Lower lobe of right lung (tissue), 2 donors: ENCODE results near the gene RALB. TPM values are rescaled to one million over a fixed set of nuclear protein-coding genes. Genes with fewer than 3 reads are reported as not detected.

Experiments used
- ATAC-seq, 2 donors: fragments of 200-7000 bp; cut with Tn5 transposase; one replicate each; pipeline ENCODE4 v1.9.1; 2020 to 2022; ENCODE audit warnings: mild to moderate bottlenecking in 2 of 2, moderate library complexity in 2 of 2
- DNase-seq: peaks from one replicate; pipeline ENCODE4 v3.0.0-alpha.2; 2020
- H3K27ac ChIP-seq: fragments of 200-600 bp; one replicate; pipeline ENCODE4 v1.8.0; 2022
- H3K27me3 ChIP-seq: fragments of 200-600 bp; one replicate; pipeline ENCODE4 v1.8.0; 2022; ENCODE audit warnings: low read depth
- H3K36me3 ChIP-seq: fragments of 200-600 bp; one replicate; pipeline ENCODE4 v1.8.0; 2022; ENCODE audit warnings: mild to moderate bottlenecking
- H3K4me1 ChIP-seq: fragments of 200-600 bp; one replicate; pipeline ENCODE4 v1.8.0; 2022
- H3K4me3 ChIP-seq: fragments of 200-600 bp; one replicate; pipeline ENCODE4 v1.8.0; 2022; ENCODE audit warnings: mild to moderate bottlenecking
- H3K9me3 ChIP-seq: fragments of 200-600 bp; one replicate; pipeline ENCODE4 v1.8.0; 2022
- intact Hi-C: fragments of 100-400 bp; cut with DNase I; formaldehyde crosslinking; loops from one replicate; pipeline ENCODE4 v1.11.0; 2022
- total RNA-seq: library from RNA; stranded (reverse); fragmentation: NEBNext Ultra II Directional; extraction: Animal tissue kit (Norgen Biotek cat#: 25700); gene quantifications from one replicate; pipeline ENCODE4 v1.2.1, GENCODE V29; 2021
- TF ChIP-seq, protein P1 (sequence below): fragments of 200-600 bp; IDR thresholded peaks from one replicate; pipeline ENCODE4 v1.8.0; 2022; ENCODE audit warnings: antibody characterized with exemption, mild to moderate bottlenecking
- donor health status: DM: no; HTN: yes; CAD: no; lungs with severe emphysema.

Gene RALB
- total RNA-seq, 1 donor from 2014 or later, result 65.8 TPM

DNA sequence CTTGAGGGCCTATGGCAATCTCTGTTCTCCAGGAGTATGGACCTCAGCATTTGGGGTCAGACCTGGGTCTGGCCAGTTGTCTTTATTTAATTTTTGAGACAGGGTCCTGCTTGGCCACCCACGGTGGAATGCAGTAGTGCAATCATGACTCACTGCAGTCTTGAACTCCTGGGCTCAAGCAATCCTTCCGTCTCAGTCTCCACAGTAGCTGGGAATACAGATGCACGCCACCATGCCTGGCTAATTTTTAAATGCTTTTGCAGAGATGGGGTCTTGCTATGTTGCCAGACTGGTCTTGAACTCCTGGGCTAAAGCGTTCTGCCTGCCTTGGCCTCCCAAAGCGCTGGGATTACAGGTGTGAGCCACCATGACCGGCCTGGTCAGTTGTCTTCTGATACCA, 46.9 kb downstream of the RALB start:
- ATAC-seq (no peak), DNase-seq (no peak)
- no peaks in the 10 kb centered on the region for H3K9me3 ChIP-seq
- H3K4me1 ChIP-seq, result no peaks in the 10 kb centered on the region
- no peak overlapping the region for H3K27ac ChIP-seq
- intact Hi-C loops, result no loop called here
- H3K36me3 ChIP-seq, result peaks cover 42% of the 10 kb centered on the region
- TF ChIP-seq, protein P1, sequence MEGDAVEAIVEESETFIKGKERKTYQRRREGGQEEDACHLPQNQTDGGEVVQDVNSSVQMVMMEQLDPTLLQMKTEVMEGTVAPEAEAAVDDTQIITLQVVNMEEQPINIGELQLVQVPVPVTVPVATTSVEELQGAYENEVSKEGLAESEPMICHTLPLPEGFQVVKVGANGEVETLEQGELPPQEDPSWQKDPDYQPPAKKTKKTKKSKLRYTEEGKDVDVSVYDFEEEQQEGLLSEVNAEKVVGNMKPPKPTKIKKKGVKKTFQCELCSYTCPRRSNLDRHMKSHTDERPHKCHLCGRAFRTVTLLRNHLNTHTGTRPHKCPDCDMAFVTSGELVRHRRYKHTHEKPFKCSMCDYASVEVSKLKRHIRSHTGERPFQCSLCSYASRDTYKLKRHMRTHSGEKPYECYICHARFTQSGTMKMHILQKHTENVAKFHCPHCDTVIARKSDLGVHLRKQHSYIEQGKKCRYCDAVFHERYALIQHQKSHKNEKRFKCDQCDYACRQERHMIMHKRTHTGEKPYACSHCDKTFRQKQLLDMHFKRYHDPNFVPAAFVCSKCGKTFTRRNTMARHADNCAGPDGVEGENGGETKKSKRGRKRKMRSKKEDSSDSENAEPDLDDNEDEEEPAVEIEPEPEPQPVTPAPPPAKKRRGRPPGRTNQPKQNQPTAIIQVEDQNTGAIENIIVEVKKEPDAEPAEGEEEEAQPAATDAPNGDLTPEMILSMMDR, result no peak
- no peak overlapping the region for H3K4me3 ChIP-seq
- no peaks in the 10 kb centered on the region for H3K27me3 ChIP-seq

DNA sequence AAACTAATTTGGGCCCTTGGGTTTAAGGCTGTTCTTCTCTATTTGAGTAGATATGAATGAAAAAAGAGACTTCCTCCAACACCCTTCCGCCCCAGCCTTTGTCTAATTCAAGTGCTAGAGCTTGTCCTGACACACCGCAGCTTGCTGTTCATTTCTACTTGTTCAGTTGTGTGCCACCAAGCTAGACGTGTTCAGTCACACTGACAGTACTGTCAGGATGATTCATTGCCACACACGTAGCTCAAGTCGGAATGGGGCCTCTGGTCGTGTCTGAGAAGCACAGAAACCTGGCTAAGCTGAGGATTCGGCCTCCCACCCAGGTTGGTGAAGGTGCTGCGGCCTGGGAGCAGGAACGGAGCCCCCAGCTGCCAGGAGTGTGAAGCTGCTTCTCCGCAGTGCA, 47.7 kb downstream of the RALB start:
- Histone ChIP-seq H3K36me3 (peaks cover 35% of the 10 kb centered on the region), H3K27ac (no peak overlapping the region), H3K4me3 (no peak overlapping the region), H3K4me1 (no peaks in the 10 kb centered on the region), H3K9me3 (no peaks in the 10 kb centered on the region), H3K27me3 (no peaks in the 10 kb centered on the region)
- DNase-seq (no peak), ATAC-seq (no peak)
- intact Hi-C loops, result no loop called here
- TF ChIP-seq, protein P1, result no peak

DNA sequence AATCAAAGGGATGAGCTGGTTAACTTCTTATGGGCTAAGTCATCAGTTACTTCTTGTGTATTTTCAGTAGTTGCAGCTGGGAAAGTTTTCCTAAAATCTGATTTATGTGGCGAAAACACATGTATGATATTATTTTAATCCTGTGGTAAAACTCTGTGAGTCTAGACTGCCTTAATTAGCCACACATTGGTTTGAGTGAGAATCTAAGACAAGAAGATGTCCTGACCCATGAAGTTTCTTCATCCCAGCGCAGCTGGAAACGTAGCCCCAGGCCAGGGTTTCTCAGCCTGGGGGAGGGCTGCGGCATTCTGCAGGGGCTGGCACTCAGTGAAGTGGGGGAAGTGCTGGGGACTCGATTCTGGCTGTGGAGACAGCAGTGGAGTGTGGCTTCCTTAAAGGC, 48.6 kb downstream of the RALB start:
- no peaks in the 10 kb centered on the region for H3K4me1 ChIP-seq
- H3K36me3 ChIP-seq, result peaks cover 29% of the 10 kb centered on the region
- TF ChIP-seq, protein P1, result no peak

DNA sequence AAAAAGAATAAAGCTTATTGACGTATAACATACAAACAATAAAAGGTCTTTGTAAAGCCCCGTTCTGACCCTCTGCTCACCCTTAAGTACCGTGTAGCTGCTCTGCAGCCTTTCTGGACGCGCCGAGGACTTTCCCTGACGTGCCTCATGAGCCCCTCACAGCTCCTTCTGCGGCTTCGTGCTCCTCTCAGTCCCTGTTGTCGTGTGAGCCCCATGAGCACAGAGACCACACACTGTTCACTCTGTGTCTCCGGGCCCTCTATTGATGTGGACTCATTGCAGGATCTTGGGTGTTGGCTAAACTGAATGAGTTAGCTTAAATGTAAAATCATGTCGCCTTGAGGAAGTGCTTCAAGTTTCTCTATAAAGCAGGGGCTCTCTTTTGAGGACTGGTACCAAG, 49.6 kb downstream of the RALB start:
- H3K36me3 ChIP-seq, result peaks cover 19% of the 10 kb centered on the region
- DNase-seq, result no peak
- intact Hi-C loops, result no loop called here

More for the DNA sequence above, 48.6 kb downstream of the RALB start:
- Histone ChIP-seq H3K9me3 (no peaks in the 10 kb centered on the region), H3K27me3 (no peaks in the 10 kb centered on the region), H3K4me3 (no peak overlapping the region), H3K27ac (no peak overlapping the region)
- no peak for ATAC-seq
- intact Hi-C loops, result no loop called here
- DNase-seq, result no peak

DNA sequence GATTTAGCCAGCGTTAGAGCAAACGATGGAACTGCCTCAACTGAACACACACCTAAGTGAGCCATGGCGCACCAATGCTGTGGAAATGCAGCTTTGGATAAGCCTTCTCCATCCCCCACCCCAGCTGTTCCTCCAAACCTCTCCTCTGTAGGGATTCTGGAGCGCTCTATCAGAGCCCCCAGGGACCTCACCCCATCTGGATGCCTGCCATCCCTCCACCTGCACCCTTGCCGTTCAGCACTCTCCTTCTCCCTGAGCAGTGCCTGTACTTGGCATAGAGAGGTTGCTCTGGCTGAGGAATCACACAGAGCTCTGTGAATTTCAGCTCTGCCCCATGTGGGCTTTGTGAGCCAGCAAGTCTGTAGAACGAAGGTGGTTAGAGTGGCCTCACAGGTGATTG, 50.5 kb downstream of the RALB start:
- TF ChIP-seq, protein P1, result no peak
- intact Hi-C loops, result no loop called here
- ATAC-seq, result no peak

More for the DNA sequence above, 49.6 kb downstream of the RALB start:
- Histone ChIP-seq H3K27me3 (no peaks in the 10 kb centered on the region), H3K9me3 (no peaks in the 10 kb centered on the region), H3K4me3 (no peak overlapping the region), H3K27ac (no peak overlapping the region), H3K4me1 (no peaks in the 10 kb centered on the region)
- no peak for ATAC-seq
- TF ChIP-seq, protein P1, result no peak

DNA sequence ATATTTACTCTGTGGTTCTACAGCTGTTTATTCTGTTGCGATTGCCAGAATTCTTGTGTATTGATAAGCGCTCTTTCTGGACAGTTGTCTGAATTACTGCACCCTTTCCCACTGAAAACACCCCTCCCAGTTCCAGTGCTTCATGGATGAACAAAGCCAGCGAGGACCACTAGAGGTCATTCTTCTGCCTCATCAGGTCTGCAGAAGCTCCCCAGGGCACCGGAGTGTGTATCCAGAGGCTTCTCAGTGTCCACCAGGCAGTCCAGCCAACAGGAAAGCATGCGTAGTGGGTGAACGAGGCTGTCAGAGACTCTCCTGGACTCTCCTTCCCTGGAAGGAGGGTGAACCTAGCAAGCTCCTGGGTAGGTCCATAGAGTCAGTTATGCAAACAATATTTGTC, 52.6 kb downstream of the RALB start:
- DNase-seq (no peak), ATAC-seq (no peak)
- intact Hi-C loops, result no loop called here
- Histone ChIP-seq H3K36me3 (peaks cover 16% of the 10 kb centered on the region), H3K27ac (no peak overlapping the region), H3K4me1 (no peaks in the 10 kb centered on the region), H3K9me3 (no peaks in the 10 kb centered on the region), H3K4me3 (no peak overlapping the region), H3K27me3 (no peaks in the 10 kb centered on the region)
- TF ChIP-seq, protein P1, result peak; percentile 23

More for the DNA sequence above, 50.5 kb downstream of the RALB start:
- Histone ChIP-seq H3K9me3 (no peaks in the 10 kb centered on the region), H3K4me3 (no peak overlapping the region), H3K27me3 (no peaks in the 10 kb centered on the region), H3K36me3 (peaks cover 19% of the 10 kb centered on the region), H3K4me1 (no peaks in the 10 kb centered on the region), H3K27ac (no peak overlapping the region)
- DNase-seq, result no peak
